K562 (cell line): ENCODE data around the gene TBC1D9. TPM values are rescaled to one million over a fixed set of nuclear protein-coding genes. Genes with fewer than 3 reads are reported as not detected.

ENCODE experiments used
- ATAC-seq: fragments of 200-7000 bp; cut with Tn5 transposase; 3 replicates; pipeline ENCODE4 v1.9.1; 2020; ENCODE audit warnings: moderate library complexity
- BruUV-seq: library from RNA; stranded (reverse); fragments of 400-500 nt; replicated peaks from 2 replicates; lab custom pipeline; 2021; lab: Mats Ljungman, UMichigan
- CTCF ChIA-PET: fragments of 300-600 bp; formaldehyde crosslinking; extraction: SDS; loops from one replicate; lab custom pipeline; 2021; ENCODE audit warnings: low intra/inter-chr PET ratio; lab: Yijun Ruan, JAX
- POLR2A ChIA-PET: fragments of 300-600, 350-650 bp; sonication (Branson Sonifier 250); formaldehyde crosslinking; extraction: SDS; loops from one replicate; lab custom pipeline; 2021; ENCODE audit warnings: antibody characterized with exemption, inconsistent platforms; lab: Yijun Ruan, JAX
- DNase-seq, 4 experiments: peaks; one replicate each; pipeline versions ENCODE4 v3.0.0 to v3.0.0-alpha.2; 2011 to 2018; ENCODE audit warnings: low spot score in 3 of 4, mixed read lengths in 3 of 4; ENCODE audit errors: extremely low read depth in 1 of 4
- FAIRE-seq: peaks from 2 replicates; lab custom pipeline; 2011; peaks lifted over from hg19 to GRCh38; lab: Jason Lieb, UNC
- H2AFZ ChIP-seq: 2 replicates; pipeline ENCODE4 v1.6.0; 2011; ENCODE audit warnings: low read depth, low read length, control low read depth, inconsistent platforms
- H3K27ac ChIP-seq: fragments of 200-600 bp; 3 replicates; pipeline ENCODE4 v1.8.0; 2011; ENCODE audit warnings: low read depth, mild to moderate bottlenecking, control low read depth, inconsistent platforms, low read length, moderate library complexity, mixed read lengths; ENCODE audit errors: extremely low read depth
- H3K27me3 ChIP-seq, 2 experiments: fragments of 300-600 bp in 1 of 2; 2 replicates in 1 of 2; 3 replicates in 1 of 2; pipeline versions ENCODE4 v1.6.0 to v1.8.0; 2011; ENCODE audit warnings: inconsistent platforms in 2 of 2, low read length in 2 of 2, mild to moderate bottlenecking in 1 of 2, mixed read lengths in 1 of 2, moderate library complexity in 1 of 2; ENCODE audit not compliant: control insufficient read depth in 2 of 2, insufficient read depth in 2 of 2
- H3K36me3 ChIP-seq: fragments of 300-600 bp; 3 replicates; pipeline ENCODE4 v1.8.0; 2011; ENCODE audit warnings: mild to moderate bottlenecking, low read length, inconsistent platforms; ENCODE audit not compliant: control insufficient read depth, insufficient read depth
- H3K4me1 ChIP-seq, 2 experiments: fragments of 200-600 bp in 1 of 2; replicated peaks in 1 of 2; 2 replicates in 1 of 2; 3 replicates in 1 of 2; pipeline versions ENCODE4 v1.5.1 to v1.8.0; 2011; ENCODE audit warnings: inconsistent platforms in 2 of 2, low read length in 2 of 2, mild to moderate bottlenecking in 1 of 2, mixed read lengths in 1 of 2, moderate library complexity in 1 of 2; ENCODE audit not compliant: control insufficient read depth in 2 of 2, insufficient read depth in 2 of 2
- H3K4me2 ChIP-seq: 2 replicates; pipeline ENCODE4 v1.6.1; 2011; ENCODE audit warnings: low read length, control low read depth, inconsistent platforms, mixed read lengths; ENCODE audit not compliant: insufficient read depth
- H3K4me3 ChIP-seq: fragments of 200-600 bp; sonication (generic), shearing (Covaris generic); 2 replicates; pipeline ENCODE4 v1.5.1; 2016; ENCODE audit warnings: control low read depth, inconsistent platforms
- H3K79me2 ChIP-seq: fragments of 200-600 bp; 3 replicates; pipeline ENCODE4 v1.8.0; 2011; ENCODE audit warnings: low read length, inconsistent platforms; ENCODE audit not compliant: control insufficient read depth, insufficient read depth
- H3K9ac ChIP-seq, 2 experiments: 2 replicates each; pipeline versions ENCODE4 v1.6.0 to v1.6.1; 2011; ENCODE audit warnings: low read depth in 2 of 2, low read length in 2 of 2, control low read depth in 1 of 2, inconsistent platforms in 1 of 2, mild to moderate bottlenecking in 1 of 2, mixed read lengths in 1 of 2; ENCODE audit not compliant: insufficient read depth in 1 of 2
- H3K9me1 ChIP-seq: one replicate; pipeline ENCODE4 v1.6.0; 2011; ENCODE audit warnings: inconsistent platforms, mild to moderate bottlenecking, low read length, moderate library complexity; ENCODE audit not compliant: control insufficient read depth, insufficient read depth
- H3K9me3 ChIP-seq: replicated peaks from 2 replicates; pipeline ENCODE4 v1.5.1; 2011; ENCODE audit warnings: low read depth, low read length, inconsistent platforms; ENCODE audit not compliant: control insufficient read depth, insufficient read depth
- H4K20me1 ChIP-seq: replicated peaks from 2 replicates; pipeline ENCODE4 v1.6.1; 2011; ENCODE audit warnings: low read length, inconsistent platforms, mixed read lengths; ENCODE audit not compliant: control insufficient read depth, insufficient read depth
- BMI1 ChIP-seq: fragments of 150-350 bp; IDR thresholded peaks from 2 replicates; pipeline ENCODE4 v1.6.1; 2014; ENCODE audit warnings: low read length
- CBX3 ChIP-seq, 2 experiments: IDR thresholded peaks; 1 replicate in 1 of 2; 2 replicates in 1 of 2; pipeline ENCODE4 v1.6.1; 2012; ENCODE audit warnings: inconsistent platforms in 2 of 2, low read length in 2 of 2, borderline replicate concordance in 1 of 2, control low read depth in 1 of 2
- HEY1 ChIP-seq: fragments of 250-450 bp; sonication (Bioruptor Pico); IDR thresholded peaks from 2 replicates; pipeline ENCODE4 v1.5.0; 2020; ENCODE audit warnings: mild to moderate bottlenecking, moderate library complexity, borderline replicate concordance
- NFE2L1 ChIP-seq: fragments of 450-650 bp; IDR thresholded peaks from 2 replicates; pipeline ENCODE4 v1.6.1; 2016; ENCODE audit warnings: missing genetic modification characterization, low read depth, mild to moderate bottlenecking, missing compliant biosample characterization, moderate library complexity, borderline replicate concordance
- NR3C1 ChIP-seq: sonication (generic); formaldehyde crosslinking; IDR thresholded peaks from 2 replicates; pipeline ENCODE4 v1.8.1; 2022; ENCODE audit warnings: missing genetic modification reagents
- PHF8 ChIP-seq: fragments of 200-600 bp; sonication (generic); IDR thresholded peaks from 2 replicates; pipeline ENCODE4 v1.6.1; 2012; ENCODE audit warnings: mixed run types, mild to moderate bottlenecking, inconsistent platforms, low read length, moderate library complexity, borderline replicate concordance
- POLR3A ChIP-seq: IDR thresholded peaks from 2 replicates; pipeline ENCODE4 v1.6.1; 2011; ENCODE audit warnings: borderline replicate concordance, mild to moderate bottlenecking, moderate library complexity; ENCODE audit not compliant: insufficient read length, insufficient read depth; ENCODE audit errors: extremely low read depth
- RCOR1 ChIP-seq, 2 experiments: IDR thresholded peaks; 2 replicates each; pipeline ENCODE4 v1.6.1; 2012; ENCODE audit warnings: low read depth in 2 of 2, low read length in 2 of 2, borderline replicate concordance in 1 of 2, improper control_type of control experiment in 1 of 2
- SMAD4 ChIP-seq: fragments of 250-450 bp; sonication (Bioruptor Pico); conservative IDR thresholded peaks from 2 replicates; pipeline ENCODE4 v1.8.0; 2021; ENCODE audit warnings: inconsistent platforms, mild to moderate bottlenecking, moderate library complexity
- XRCC5 ChIP-seq: fragments of 200-400 bp; formaldehyde crosslinking; IDR thresholded peaks from 2 replicates; pipeline ENCODE4 v1.6.1; 2017; ENCODE audit warnings: low read depth, mild to moderate bottlenecking, low read length
- ZNF347 ChIP-seq: fragments of 450-650 bp; formaldehyde crosslinking; IDR thresholded peaks from 2 replicates; pipeline ENCODE4 v1.4.0; 2020; ENCODE audit warnings: low read depth, mild to moderate bottlenecking, moderate library complexity
- ZNF778 ChIP-seq: fragments of 450-650 bp; formaldehyde crosslinking; IDR thresholded peaks from 2 replicates; pipeline ENCODE4 v1.4.0; 2020; ENCODE audit warnings: mild to moderate bottlenecking, moderate library complexity
- ZSCAN32 ChIP-seq: fragments of 450-650 bp; formaldehyde crosslinking; IDR thresholded peaks from 2 replicates; pipeline ENCODE4 v1.4.0; 2020; ENCODE audit warnings: mild to moderate bottlenecking, moderate library complexity
- WGBS: fragments of 100-300 bp; shearing (Covaris generic); methylation state at CpG from one replicate; pipeline ENCODE4 v1.1.6; 2016; ENCODE audit warnings: low coverage, mixed read lengths; ENCODE audit not compliant: insufficient coverage; ENCODE audit errors: missing lambda C conversion rate; 5-methylcytosine and 5-hydroxymethylcytosine counted together
- in situ Hi-C: fragments of 300-500 bp; cut with MboI; formaldehyde crosslinking; loops from 4 replicates; pipeline ENCODE4 v1.15.0; 2018; ENCODE audit warnings: inconsistent platforms, mixed read lengths
- intact Hi-C: fragments of 100-400 bp; cut with micrococcal nuclease; formaldehyde crosslinking; loops from 2 replicates; pipeline ENCODE4 v1.14.2; 2022
- polyA plus RNA-seq, 8 experiments: library from polyadenylated mRNA; depleted of rRNA in 4 of 8; stranded (reverse) in 5 of 8; unstranded in 3 of 8; fragments of >200 nt; fragmentation: Nextera tagmentation in 2 of 8; fragmentation: Illumina TruSeq in 1 of 8; extraction: Ambion mirVana in 2 of 8; extraction: Trizol in 1 of 8; gene quantifications; 2 replicates each; pipeline versions ENCODE4 v1.2.1 to v1.2.3, GENCODE V29; 2011 to 2014; ENCODE audit warnings: inconsistent platforms in 1 of 8, missing spikeins in 1 of 8
- total RNA-seq, 7 experiments: library from RNA; depleted of rRNA in 6 of 7; stranded (reverse); fragments of >200 nt in 6 of 7; fragmentation: Illumina TruSeq in 2 of 7; extraction: Trizol in 2 of 7; gene quantifications; 2 replicates each; pipeline versions ENCODE4 v1.2.1 to v1.2.3, GENCODE V29; 2011 to 2021; ENCODE audit warnings: low replicate concordance in 1 of 7
- TF ChIP-seq, protein P1 (sequence below): fragments of 250-450 bp; sonication (Bioruptor Pico); IDR thresholded peaks from 2 replicates; pipeline ENCODE4 v1.8.0; 2022; ENCODE audit warnings: inconsistent platforms, mild to moderate bottlenecking, moderate library complexity, borderline replicate concordance

The TBC1D9 gene
- total and polyA plus RNA-seq, 9 of the 15 experiments (the other 6 are each of a cell fraction or from before 2014, with no cell fraction given), result 0.13 TPM; not detected in 8

DNA sequence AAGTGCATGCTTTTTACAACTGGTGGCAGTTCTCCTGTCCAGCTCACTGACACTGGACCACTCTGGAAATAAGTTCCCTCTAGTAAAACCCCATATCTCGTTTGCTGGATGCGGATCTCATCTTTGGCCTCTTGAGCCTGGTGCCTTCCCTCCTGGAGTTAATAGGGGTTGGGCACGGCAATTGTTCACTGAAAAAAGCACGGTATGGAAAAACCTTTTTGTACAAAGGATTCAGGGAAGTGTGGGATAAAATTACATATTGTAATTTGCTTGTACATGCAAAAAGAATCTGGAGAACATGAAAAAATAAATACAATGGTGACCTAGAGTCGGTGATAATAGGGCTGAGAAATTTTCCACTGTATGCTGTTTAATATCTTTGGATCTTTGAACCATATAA is 30.6 kb downstream of the TBC1D9 start:
- H3K4me3 ChIP-seq, result no peak overlapping the region
- no peak overlapping the region for H3K4me2 ChIP-seq
- in situ Hi-C loops (no loop called here), intact Hi-C loops (no loop called here)
- H3K27me3 ChIP-seq, result no peaks in the 10 kb centered on the region; a peak in 1 of 5 replicates
- ChIA-PET CTCF (no interaction called here), POLR2A (no interaction called here)
- H3K27ac ChIP-seq, result no peak overlapping the region
- 0% methylated on average over 5 of the region's 5 CpGs for WGBS
- no peaks in the 10 kb centered on the region for H3K9me3 ChIP-seq
- H3K36me3 ChIP-seq, result no peaks in the 10 kb centered on the region
- ATAC-seq, result no peak
- H4K20me1 ChIP-seq, result no peaks in the 10 kb centered on the region
- no peak for TF ChIP-seq RCOR1 (IDR thresholded peaks at IDR 0.05; ENCODE audit: borderline replicate concordance in 1 of 2, low read depth in 2 of 2, low read length in 2 of 2)
- FAIRE-seq, result no peak
- no peaks in the 10 kb centered on the region for H3K79me2 ChIP-seq
- H3K9ac ChIP-seq, result no peak overlapping the region
- no TSS peak for BruUV-seq
- DNase-seq, result no peak
- H3K4me1 ChIP-seq, result no peaks in the 10 kb centered on the region
- no peak overlapping the region for H2AFZ ChIP-seq
- H3K9me1 ChIP-seq, result no peaks in the 10 kb centered on the region

DNA sequence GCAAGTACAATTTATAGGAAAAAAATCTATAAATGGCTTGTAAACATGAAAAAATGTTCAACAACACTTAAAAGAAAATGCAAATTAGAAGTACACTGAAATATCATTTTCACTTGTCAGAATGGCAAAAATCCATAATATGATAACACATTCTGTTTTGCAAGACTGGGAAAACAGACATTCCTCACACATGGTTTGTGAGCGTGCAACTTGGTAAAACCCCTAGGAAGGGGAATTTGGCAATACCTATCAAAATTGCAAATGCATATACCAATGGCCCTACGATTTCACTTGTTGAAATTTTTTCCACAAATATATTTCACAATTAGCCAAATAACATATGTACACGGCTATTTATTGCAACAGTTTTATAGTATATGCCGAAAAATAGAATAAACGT is 31.4 kb downstream of the TBC1D9 start:
- DNase-seq, result no peak
- no peak for FAIRE-seq
- no peaks in the 10 kb centered on the region for H3K4me1 ChIP-seq
- no peak overlapping the region for H2AFZ ChIP-seq
- H4K20me1 ChIP-seq, result no peaks in the 10 kb centered on the region
- WGBS, result 0% methylated on average over 5 of the region's 5 CpGs
- POLR2A ChIA-PET, result no interaction called here
- H3K9me3 ChIP-seq, result no peaks in the 10 kb centered on the region
- H3K79me2 ChIP-seq, result no peaks in the 10 kb centered on the region
- CTCF ChIA-PET, result no interaction called here
- in situ Hi-C loops (no loop called here), intact Hi-C loops (no loop called here)
- H3K9ac ChIP-seq, result no peak overlapping the region
- no peak overlapping the region for H3K4me2 ChIP-seq
- no peak overlapping the region for H3K4me3 ChIP-seq
- no peaks in the 10 kb centered on the region; a peak in 1 of 5 replicates for H3K27me3 ChIP-seq
- ATAC-seq, result no peak
- no peak overlapping the region for H3K27ac ChIP-seq
- no TSS peak for BruUV-seq
- H3K9me1 ChIP-seq, result no peaks in the 10 kb centered on the region
- H3K36me3 ChIP-seq, result no peaks in the 10 kb centered on the region
- no peak for TF ChIP-seq ZNF778 (CRISPR knock-in tag)
- TF ChIP-seq ZNF347 (CRISPR knock-in tag), result no peak
- no peak for TF ChIP-seq SMAD4
- TF ChIP-seq BMI1, result no peak
- no peak for TF ChIP-seq POLR3A
- TF ChIP-seq, protein P1, sequence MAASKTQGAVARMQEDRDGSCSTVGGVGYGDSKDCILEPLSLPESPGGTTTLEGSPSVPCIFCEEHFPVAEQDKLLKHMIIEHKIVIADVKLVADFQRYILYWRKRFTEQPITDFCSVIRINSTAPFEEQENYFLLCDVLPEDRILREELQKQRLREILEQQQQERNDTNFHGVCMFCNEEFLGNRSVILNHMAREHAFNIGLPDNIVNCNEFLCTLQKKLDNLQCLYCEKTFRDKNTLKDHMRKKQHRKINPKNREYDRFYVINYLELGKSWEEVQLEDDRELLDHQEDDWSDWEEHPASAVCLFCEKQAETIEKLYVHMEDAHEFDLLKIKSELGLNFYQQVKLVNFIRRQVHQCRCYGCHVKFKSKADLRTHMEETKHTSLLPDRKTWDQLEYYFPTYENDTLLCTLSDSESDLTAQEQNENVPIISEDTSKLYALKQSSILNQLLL (CRISPR knock-in tag), result no peak
- no peak for TF ChIP-seq XRCC5
- no peak for TF ChIP-seq PHF8
- no peak for TF ChIP-seq NFE2L1
- no peak for TF ChIP-seq ZSCAN32
- TF ChIP-seq NR3C1, result no peak
- no peak for TF ChIP-seq CBX3 (IDR thresholded peaks at IDR 0.05; ENCODE audit: borderline replicate concordance in 1 of 2, low read length in 2 of 2)
- no peak for TF ChIP-seq HEY1 (CRISPR knock-in tag)
